Measurements from ENCODE around the gene FRMPD1.
"Not testable (repeated sequence)": the region's sequence is repeated elsewhere in the genome, so short reads cannot be mapped to it uniquely, and the experiment has no call there.

The FRMPD1 gene

GRCh38 chr9:37650873-37651768 is at the start of gene FRMPD1:
TSS of gene FRMPD1 (plus strand) at chr9:37650954. CDS start at chr9:37692642, 41,688 bp downstream.
- peak; percentile 44 for DNase-seq

DNA sequence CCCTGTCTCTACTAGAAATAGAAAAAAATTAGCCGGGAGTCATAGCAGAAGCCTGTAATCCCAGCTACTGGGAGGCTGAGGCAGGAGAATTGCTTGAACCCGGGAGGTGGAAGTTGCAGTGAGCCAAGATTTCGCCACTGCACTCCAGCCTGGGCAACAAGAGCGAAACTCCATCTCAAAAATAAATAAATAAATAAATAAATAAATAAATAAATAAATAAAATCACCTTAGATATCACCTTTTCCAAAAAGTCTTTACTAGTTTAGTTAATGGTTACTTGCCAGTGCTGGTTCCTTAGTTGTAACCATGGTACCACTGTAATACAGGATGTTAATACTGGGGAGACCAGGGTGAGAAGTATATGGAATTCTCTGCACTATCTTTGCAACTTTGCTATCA is 48.7 kb upstream of the FRMPD1 start:
- DNase-seq = not testable (repeated sequence)

DNA sequence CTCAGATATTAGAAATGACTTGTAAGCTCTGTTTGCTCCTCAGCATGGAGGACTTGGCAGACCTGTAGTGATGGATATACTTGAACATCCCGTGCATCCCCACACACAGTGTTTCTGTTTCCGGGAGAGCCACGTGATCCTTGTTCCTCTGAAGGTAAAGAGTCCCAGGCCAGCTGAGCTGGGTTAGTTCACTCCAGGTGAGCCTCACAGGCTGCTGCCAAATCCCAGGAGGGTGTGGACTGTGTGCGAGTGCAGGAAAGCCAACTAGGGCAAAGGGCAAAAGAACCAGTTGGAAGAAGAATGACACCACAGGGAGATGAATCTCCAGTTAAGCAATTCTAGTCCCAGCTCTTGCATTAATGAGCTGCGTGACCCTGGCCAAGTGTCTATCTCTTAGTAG is 47.9 kb upstream of the FRMPD1 start:
- DNase-seq = no peak

- DNase-seq = no peak
These were observed 46.5 kb upstream of the FRMPD1 start for GRCh38 chr9:37604296-37604695.

- DNase-seq = no peak
These were observed 42.5 kb upstream of the FRMPD1 start for GRCh38 chr9:37608250-37608649.

DNA sequence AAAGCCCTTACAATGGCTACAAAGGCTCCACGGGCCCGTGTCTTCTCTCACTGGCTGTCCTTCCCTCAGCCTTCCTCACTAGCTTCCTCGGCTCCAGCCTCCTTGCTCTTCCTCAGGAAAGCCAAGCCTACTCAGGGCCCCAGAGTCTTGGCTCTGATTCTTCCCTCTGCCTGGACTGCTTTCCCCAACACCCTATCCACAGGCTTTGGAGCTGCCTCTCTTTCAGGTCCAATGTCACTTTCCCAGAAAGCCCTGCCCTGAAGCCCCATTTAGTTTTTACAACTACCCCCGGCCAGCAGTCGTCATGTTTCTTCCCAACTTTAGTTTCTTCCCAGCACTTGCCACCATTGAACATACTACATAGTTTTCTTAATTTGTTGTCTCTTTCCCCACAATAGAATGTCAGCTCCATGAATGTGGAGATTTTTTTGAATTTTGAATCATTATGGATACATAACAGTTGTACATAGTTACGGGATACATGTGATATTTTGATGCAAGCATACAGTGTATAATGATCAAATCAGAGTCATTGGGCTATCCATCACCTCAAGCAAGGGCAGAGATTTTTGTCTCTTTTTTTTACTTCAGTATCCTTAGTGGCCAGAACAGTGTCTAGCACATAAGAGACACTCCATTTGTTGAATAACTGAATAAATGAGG is 40.9 kb upstream of the FRMPD1 start:
- no peak for DNase-seq

DNA sequence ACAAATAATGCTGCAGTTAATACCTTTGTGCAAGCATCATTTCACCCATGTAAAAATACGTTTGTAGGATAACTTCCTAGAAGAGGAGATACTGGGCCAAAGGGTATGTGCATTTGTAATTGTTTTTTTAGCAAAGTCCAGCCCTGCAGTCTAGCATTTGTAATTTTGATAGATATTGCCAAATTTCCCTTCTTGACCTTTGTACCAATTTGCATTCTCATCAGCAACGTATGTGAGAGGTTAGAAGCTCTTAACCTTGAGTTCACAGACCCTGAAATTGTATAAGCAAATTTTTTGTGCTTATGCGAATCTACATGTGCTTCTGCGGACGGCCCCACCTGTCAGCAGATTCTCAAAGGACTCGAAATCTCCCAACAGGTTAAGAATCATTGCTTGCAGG is 39.7 kb upstream of the FRMPD1 start:
- no peak for DNase-seq

GRCh38 chr9:37611961-37612360 is 38.8 kb upstream of the FRMPD1 start:
- no peak for DNase-seq

GRCh38 chr9:37617161-37617560 is 33.6 kb upstream of the FRMPD1 start:
- no peak for DNase-seq

DNA sequence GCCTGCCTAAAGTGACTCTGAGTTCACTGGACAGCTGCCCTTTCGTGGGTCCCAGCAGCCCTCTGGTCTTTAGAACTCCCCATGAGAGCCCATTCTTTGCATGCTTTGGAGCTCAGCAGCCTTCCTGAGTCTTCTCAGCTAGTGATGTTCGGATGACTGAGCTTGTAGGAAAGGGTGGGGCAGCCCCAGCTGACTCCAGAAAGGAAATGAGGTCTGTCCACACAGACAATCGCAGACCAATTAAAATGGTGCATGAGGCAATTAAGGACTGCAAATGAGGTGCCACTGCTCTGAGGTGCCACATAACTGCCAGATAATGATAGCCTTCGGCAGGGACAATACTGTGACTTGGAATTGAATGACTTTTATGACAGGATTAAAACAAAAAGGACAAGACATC is 32.9 kb upstream of the FRMPD1 start:
- peak; percentile 64 for DNase-seq

- DNase-seq = peak; percentile 76
These were observed 31.9 kb upstream of the FRMPD1 start for GRCh38 chr9:37618817-37619216.

- DNase-seq = peak; percentile 8
These were observed 30.9 kb upstream of the FRMPD1 start for GRCh38 chr9:37619806-37620205.

DNA sequence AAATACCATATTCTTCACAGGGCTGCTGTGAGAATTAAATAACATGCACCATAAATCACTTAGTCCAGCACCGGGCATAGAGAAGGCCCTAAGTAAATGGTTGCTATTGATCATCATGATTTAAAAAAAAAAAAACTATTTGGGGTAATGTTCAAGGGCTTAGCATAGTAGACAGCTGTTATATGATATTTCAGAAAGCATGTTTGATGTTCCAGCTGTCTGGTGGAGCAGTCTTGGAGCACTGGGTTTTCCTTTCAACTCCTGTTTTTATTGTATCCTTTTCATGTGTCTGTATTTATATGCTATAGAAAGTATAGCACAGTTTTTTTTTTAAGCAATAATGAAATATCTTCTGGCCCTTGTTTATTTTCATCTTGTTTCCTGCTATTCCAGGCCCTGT is 30.4 kb upstream of the FRMPD1 start:
- DNase-seq = no peak

DNA sequence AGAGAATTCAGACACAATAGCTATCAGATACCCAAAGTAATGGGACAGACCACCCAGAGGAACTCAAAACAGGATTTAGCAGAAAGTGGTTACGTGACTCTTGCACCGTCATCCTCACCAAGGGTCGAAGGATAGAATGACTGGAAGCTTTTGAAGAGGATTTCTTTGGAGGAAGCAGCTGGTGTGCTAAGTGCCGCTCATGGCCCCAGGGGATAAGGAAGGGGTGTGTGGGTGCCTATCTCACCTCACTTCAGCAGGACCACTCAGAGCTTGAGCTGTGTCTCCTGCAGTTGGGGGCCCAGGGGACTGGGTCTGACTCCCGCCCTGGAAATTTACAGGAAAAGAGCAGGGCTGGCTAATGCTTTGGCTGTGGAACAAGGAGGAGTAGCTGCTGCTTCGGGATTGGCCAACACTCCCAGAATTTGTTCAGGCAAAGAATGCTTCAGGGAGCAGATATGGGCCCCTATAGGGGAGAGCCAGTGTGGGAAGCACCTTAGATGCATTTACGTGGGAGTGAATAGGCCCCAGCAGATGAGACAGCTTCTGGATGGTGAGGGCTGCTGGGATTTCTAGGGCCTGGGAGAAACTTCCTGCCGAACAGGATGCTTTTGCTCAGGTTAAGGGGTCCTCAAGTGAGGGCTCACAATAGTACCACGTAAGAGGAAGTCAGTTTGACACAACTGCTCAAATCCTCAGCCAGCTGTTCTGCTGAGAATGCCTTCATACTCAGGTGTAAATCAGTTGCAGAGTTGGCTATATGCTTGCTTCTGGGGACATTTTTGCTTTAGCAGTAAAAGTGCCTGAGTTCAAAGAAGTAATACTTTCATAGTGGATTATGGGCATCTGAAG is 29.3 kb upstream of the FRMPD1 start:
- no peak for DNase-seq

- no peak for DNase-seq
These were observed 28.3 kb upstream of the FRMPD1 start for GRCh38 chr9:37622462-37622861.

- no peak for DNase-seq
These were observed 27.5 kb upstream of the FRMPD1 start for GRCh38 chr9:37623267-37623666.

DNA sequence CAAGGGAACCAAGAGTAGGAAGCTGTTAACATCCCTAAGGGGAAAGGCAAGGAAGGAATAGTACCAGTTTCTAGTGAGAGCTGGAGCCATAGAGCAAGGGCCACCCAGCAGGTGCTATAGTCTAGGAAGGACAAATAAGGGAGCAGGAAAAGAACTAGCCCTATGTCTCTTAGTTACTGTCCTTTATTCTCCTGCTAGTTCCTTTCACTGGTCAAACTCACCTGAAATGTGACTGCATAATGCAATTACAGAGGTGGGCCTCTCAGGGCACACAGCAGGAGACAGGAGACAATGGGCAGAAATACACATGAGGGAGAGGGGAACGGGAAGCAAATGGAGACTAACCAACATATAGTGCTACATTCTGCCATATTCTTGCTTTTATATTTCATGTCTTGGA is 26.7 kb upstream of the FRMPD1 start:
- DNase-seq = no peak

GRCh38 chr9:37625036-37625757 is 25.6 kb upstream of the FRMPD1 start:
- no peak for DNase-seq

DNA sequence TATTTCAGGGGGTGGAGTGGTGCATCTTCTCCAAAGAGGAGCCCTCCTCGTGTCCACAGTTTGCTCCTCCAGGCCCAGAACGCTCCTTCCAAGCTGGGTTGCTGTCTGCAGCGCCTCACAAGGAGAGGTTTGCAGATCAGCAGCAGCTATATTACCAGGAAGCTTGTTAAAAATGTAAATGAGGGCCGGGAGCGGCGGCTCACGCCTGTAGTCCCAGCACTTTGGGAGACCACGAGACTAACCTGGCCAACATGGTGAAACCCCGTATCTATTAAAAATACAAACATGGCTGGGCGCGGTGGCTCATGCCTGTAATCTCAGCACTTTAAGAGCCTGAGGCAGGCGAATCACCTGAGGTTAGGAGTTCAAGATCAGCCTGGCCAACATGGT is 25.0 kb upstream of the FRMPD1 start:
- no peak for DNase-seq

GRCh38 chr9:37626708-37627292 is 24.0 kb upstream of the FRMPD1 start:
- DNase-seq = no peak

DNA sequence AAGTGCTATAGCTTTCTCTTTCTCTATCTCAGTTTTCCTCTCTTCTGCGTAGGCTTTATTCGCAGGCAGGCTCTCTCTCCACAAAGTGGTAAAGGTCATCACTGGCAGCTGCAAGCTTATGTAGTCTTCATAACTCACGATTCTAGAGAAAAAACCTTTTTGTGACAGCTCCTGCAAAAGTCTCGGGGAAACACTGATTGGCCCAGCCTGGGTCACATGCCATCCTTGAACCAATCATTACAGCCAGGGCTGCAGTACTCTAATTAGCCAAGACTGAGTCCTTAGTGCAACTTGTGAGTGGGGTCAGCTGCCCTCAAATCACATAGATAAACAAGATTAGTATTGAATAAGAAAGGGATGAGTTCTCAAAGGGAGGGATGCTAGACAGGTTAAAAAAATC is 18.3 kb upstream of the FRMPD1 start:
- DNase-seq = no peak

DNA sequence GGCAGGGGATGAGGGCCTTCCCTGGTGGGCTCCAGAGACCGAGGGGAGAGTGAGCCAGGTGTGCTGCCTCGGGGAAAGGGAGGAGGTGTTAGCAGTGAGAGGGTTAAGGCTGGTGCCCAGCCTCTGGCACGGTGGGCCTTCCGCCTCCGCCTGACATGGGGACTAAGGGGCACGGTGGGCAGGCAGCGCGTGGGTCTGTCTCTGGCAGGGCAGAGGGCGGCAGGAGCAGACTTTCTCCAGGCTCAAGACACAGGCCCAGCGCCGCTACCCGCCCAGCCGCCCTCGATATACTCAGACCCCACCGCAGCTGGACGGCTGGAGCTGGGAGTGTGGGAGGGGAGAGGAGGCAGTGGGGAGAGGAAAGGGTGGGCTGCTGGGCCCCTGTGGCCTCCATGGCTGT is 14.9 kb upstream of the FRMPD1 start:
- DNase-seq = no peak

Data from EL (cell line).